GM12801 (cell line): ENCODE data around the gene PPM1E.

ENCODE experiments used
- TF ChIP-seq, protein P1 (sequence below): IDR thresholded peaks from one replicate; pipeline ENCODE4 v1.5.1; 2011; ENCODE audit warnings: control low read depth; ENCODE audit not compliant: insufficient read length; ENCODE audit errors: extremely low read depth

The PPM1E gene

DNA sequence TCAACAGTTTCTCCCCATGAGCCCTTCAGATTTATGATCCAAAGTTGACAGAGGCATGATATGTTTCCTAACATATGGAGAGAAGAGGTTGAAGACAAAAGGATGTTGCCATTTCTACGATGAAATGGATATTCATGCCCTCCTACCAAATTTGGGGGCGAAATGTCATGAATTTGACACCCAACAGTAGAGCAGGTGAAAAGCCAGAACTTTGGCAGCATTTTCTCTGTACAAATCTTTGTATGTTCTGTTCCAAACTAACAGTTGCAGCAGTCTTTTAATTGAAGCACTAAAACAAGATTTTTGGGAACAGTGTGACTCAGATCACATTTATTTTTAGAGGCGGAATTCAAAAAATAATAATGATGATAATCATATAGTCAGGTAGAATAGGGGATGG lies 220.9 kb downstream of the PPM1E start:
- TF ChIP-seq, protein P1, sequence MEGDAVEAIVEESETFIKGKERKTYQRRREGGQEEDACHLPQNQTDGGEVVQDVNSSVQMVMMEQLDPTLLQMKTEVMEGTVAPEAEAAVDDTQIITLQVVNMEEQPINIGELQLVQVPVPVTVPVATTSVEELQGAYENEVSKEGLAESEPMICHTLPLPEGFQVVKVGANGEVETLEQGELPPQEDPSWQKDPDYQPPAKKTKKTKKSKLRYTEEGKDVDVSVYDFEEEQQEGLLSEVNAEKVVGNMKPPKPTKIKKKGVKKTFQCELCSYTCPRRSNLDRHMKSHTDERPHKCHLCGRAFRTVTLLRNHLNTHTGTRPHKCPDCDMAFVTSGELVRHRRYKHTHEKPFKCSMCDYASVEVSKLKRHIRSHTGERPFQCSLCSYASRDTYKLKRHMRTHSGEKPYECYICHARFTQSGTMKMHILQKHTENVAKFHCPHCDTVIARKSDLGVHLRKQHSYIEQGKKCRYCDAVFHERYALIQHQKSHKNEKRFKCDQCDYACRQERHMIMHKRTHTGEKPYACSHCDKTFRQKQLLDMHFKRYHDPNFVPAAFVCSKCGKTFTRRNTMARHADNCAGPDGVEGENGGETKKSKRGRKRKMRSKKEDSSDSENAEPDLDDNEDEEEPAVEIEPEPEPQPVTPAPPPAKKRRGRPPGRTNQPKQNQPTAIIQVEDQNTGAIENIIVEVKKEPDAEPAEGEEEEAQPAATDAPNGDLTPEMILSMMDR = no peak

DNA sequence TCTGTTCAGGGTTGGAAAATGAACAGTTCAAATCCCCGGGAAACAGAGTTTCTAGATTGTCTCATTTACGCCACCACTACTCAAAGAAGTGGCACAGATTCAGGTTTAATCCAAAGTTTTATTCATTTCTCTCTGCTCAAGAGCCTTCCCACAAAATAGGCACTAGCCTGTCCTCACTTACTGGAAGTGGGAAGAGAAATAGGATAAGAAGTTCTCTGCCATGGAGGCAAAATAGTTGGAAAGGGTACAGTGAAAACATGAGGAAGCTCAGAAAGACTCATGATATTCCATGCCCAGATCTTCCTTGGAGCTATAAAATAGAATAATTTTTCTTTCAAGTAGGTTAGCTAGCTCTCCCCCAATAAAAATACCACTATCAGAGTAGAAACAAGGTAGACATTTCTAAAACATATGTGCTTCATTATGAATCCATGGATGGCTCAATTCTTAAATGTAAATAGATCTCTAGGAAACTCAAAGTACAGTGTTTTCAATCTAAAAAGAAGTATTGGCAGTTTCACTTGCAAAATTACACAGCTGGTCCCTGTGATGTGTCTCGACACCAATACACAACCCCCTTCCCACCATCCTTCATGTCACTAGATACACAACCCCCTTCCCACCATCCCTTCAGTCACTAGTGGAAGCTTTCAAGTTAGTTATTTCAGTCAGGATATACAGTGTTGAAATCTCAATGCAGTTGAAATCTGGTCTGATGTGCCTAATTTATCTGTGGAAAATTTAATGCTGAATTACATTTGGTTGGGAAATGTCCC lies 225.2 kb downstream of the PPM1E start:
- TF ChIP-seq, protein P1 = no peak

DNA sequence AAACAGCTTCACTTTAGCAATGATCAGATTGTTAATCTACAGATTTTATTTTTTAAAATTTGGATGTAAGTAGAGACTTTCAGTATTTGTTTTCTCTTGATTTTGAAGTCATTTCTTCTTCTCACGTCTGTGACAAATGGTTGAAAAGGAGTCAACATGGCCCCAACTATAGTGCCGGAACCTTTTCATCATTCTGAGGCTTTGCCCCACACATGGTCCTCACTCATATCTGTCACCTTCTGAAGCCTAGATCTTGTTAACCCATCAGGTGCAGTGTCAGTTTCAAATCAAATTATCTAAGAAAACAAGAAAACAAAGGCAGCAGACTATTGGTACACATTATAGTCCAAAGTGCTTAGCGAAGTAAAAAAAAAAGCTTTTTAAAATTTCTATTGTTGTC lies 227.0 kb downstream of the PPM1E start:
- TF ChIP-seq, protein P1 = no peak

DNA sequence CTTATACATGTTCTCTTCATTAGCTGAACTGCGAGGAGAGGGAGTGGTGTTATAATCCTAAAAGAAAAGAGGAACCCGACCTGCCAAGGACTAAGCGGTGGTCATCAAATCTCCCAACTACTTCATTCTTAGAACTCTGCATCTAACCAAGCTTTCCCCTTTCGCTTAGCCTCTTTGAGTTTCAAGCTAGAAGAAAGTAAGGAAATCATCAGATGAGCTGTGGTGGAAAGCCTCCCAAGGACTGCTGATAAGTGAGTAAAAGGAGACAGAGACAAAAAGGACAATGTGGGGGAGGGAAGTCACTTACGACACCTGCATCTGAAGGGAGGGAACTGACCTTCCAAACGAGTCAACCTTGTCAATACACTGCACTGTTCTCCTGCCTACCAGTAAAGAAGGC lies 229.7 kb downstream of the PPM1E start:
- TF ChIP-seq, protein P1 = no peak

- TF ChIP-seq, protein P1 = no peak
These were observed 230.3 kb downstream of the PPM1E start for GRCh38 chr17:58985971-58986370.

- TF ChIP-seq, protein P1 = no peak
These were observed 234.0 kb downstream of the PPM1E start for GRCh38 chr17:58989629-58990028.

- TF ChIP-seq, protein P1 = no peak
These were observed 236.2 kb downstream of the PPM1E start for GRCh38 chr17:58991718-58992331.
